Fibroblast of the aortic adventitia (primary cell): ENCODE results near the gene F11. TPM values are rescaled to one million over a fixed set of nuclear protein-coding genes. Genes with fewer than 3 reads are reported as not detected.
"Not testable (repeated sequence)": the region's sequence is repeated elsewhere in the genome, so short reads cannot be mapped to it uniquely, and the experiment has no call there.

Experiments used
- DNase-seq: peaks from one replicate; pipeline ENCODE4 v3.0.0-alpha.2; 2010; ENCODE audit warnings: low read depth
- H3K4me3 ChIP-seq: 2 replicates; pipeline ENCODE4 v1.5.1; 2011; ENCODE audit warnings: low read depth, mild to moderate bottlenecking, control low read depth, low read length, moderate library complexity
- CTCF ChIP-seq: IDR thresholded peaks from 2 replicates; pipeline ENCODE4 v1.5.1; 2011; ENCODE audit warnings: mild to moderate bottlenecking, low read length, control low read depth, inconsistent platforms; ENCODE audit not compliant: insufficient read depth
- total RNA-seq: library from RNA; depleted of rRNA; stranded (reverse); fragments of >200 nt; gene quantifications from 2 replicates; pipeline ENCODE4 v1.2.3, GENCODE V29; 2012; ENCODE audit warnings: low replicate concordance

F11 gene
- total RNA-seq, 1 donor: not detected

GRCh38 chr4:186271081-186271678, 5.2 kb downstream of the F11 start:
- H3K4me3 ChIP-seq: no peak overlapping the region
- TF ChIP-seq CTCF: no peak

GRCh38 chr4:186272699-186273391, 6.9 kb downstream of the F11 start:
- H3K4me3 ChIP-seq: no peak overlapping the region
- no peak for TF ChIP-seq CTCF
- no peak for DNase-seq

More at GRCh38 chr4:186271081-186271678, 5.2 kb downstream of the F11 start:
- DNase-seq: no peak

GRCh38 chr4:186273392-186273789, 7.4 kb downstream of the F11 start:
- DNase-seq, H3K4me3 ChIP-seq: not testable (repeated sequence)

- no peak for TF ChIP-seq CTCF
- DNase-seq: no peak
- H3K4me3 ChIP-seq: no peak overlapping the region
These were observed 17.3 kb downstream of the F11 start for GRCh38 chr4:186283311-186283710.

GRCh38 chr4:186285147-186285546, 19.2 kb downstream of the F11 start:
- DNase-seq: no peak
- no peak overlapping the region for H3K4me3 ChIP-seq
- TF ChIP-seq CTCF: no peak

- DNase-seq: no peak
- no peak overlapping the region for H3K4me3 ChIP-seq
- TF ChIP-seq CTCF: no peak
These were observed 20.6 kb downstream of the F11 start for GRCh38 chr4:186286581-186286980.

GRCh38 chr4:186291256-186291890, 25.4 kb downstream of the F11 start:
- TF ChIP-seq CTCF: no peak
- H3K4me3 ChIP-seq: no peak overlapping the region
- DNase-seq: no peak
